Panc1 (cell line): Measurements from ENCODE around the gene CCDC14. TPM values are rescaled to one million over a fixed set of nuclear protein-coding genes. Genes with fewer than 3 reads are reported as not detected.

Experiments
- ATAC-seq: fragments of 200-7000 bp; cut with Tn5 transposase; 2 replicates; pipeline ENCODE4 v1.9.1; 2020; ENCODE audit warnings: mild to moderate bottlenecking, moderate library complexity
- BruUV-seq: library from RNA; stranded (reverse); fragments of 400-500 nt; replicated peaks from 2 replicates; lab custom pipeline; 2021; lab: Mats Ljungman, UMichigan
- CTCF ChIA-PET: fragments of 300-600 bp; sonication (Branson Sonifier 250); formaldehyde crosslinking; loops from one replicate; lab custom pipeline; 2022; ENCODE audit warnings: antibody characterized with exemption; lab: Charles Lee
- POLR2A ChIA-PET: fragments of 300-600 bp; sonication (Branson Sonifier 250); formaldehyde crosslinking; loops from one replicate; lab custom pipeline; 2022; ENCODE audit warnings: antibody characterized with exemption; lab: Charles Lee
- DNase-seq: peaks from one replicate; pipeline ENCODE4 v3.0.0-alpha.2; 2010; ENCODE audit warnings: low read depth, low spot score
- H3K27ac ChIP-seq: 2 replicates; pipeline ENCODE4 v1.5.1; 2011; ENCODE audit warnings: mild to moderate bottlenecking, low read length, inconsistent platforms
- H3K27me3 ChIP-seq: fragments of 200-500 bp; sonication (Bioruptor generic); 2 replicates; pipeline ENCODE4 v1.6.0; 2014; ENCODE audit warnings: low read length, inconsistent platforms; ENCODE audit not compliant: control insufficient read depth, insufficient read depth
- H3K36me3 ChIP-seq: fragments of 200-500 bp; sonication (Bioruptor generic); 2 replicates; pipeline ENCODE4 v1.5.1; 2014; ENCODE audit warnings: inconsistent platforms, mild to moderate bottlenecking, low read length, moderate library complexity; ENCODE audit not compliant: control insufficient read depth, insufficient read depth
- H3K4me1 ChIP-seq: 2 replicates; pipeline ENCODE4 v1.5.1; 2011; ENCODE audit warnings: inconsistent platforms, mild to moderate bottlenecking, low read length, moderate library complexity; ENCODE audit not compliant: control insufficient read depth, insufficient read depth
- H3K4me3 ChIP-seq, 2 experiments: 2 replicates each; pipeline ENCODE4 v1.5.1; 2011 to 2012; ENCODE audit warnings: low read depth in 2 of 2, low read length in 2 of 2, mild to moderate bottlenecking in 2 of 2, inconsistent platforms in 1 of 2, moderate library complexity in 1 of 2
- H3K9me3 ChIP-seq: fragments of 200-500 bp; sonication (Bioruptor generic); 2 replicates; pipeline ENCODE4 v1.5.1; 2014; ENCODE audit warnings: low read depth, mild to moderate bottlenecking, inconsistent platforms, low read length, moderate library complexity; ENCODE audit not compliant: control insufficient read depth, insufficient read depth
- POLR2AphosphoS5 ChIP-seq: IDR thresholded peaks from 2 replicates; pipeline ENCODE4 v1.6.1; 2012; ENCODE audit warnings: mild to moderate bottlenecking, low read depth, low read length, moderate library complexity
- REST ChIP-seq, 2 experiments: IDR thresholded peaks; 2 replicates each; pipeline ENCODE4 v1.6.1; 2011 to 2012; ENCODE audit warnings: low read depth in 2 of 2, control low read depth in 1 of 2, low read length in 1 of 2, mild to moderate bottlenecking in 1 of 2, moderate library complexity in 1 of 2; ENCODE audit not compliant: insufficient read depth in 1 of 2
- SIN3A ChIP-seq: IDR thresholded peaks from 2 replicates; pipeline ENCODE4 v1.6.1; 2012; ENCODE audit warnings: low read depth, mild to moderate bottlenecking, low read length, moderate library complexity, borderline replicate concordance; ENCODE audit not compliant: insufficient read depth
- TCF7L2 ChIP-seq: IDR thresholded peaks from 2 replicates; pipeline ENCODE4 v1.6.1; 2011; ENCODE audit warnings: mild to moderate bottlenecking, low read depth, low read length, inconsistent platforms
- in situ Hi-C: cut with HindIII; loops from 2 replicates; pipeline ENCODE4 v1.10.0; 2016; ENCODE audit warnings: low sequenced_read_pairs, low pct_unique_long_range_greater_than_20kb
- intact Hi-C: fragments of 100-400 bp; cut with micrococcal nuclease; formaldehyde crosslinking; loops from one replicate; pipeline ENCODE4 v1.10.0; 2022; ENCODE audit not compliant: unreplicated experiment
- total RNA-seq: library from RNA; stranded (reverse); gene quantifications from one replicate; pipeline ENCODE4 v1.2.1, GENCODE V29; 2021; ENCODE audit not compliant: unreplicated experiment
- TF ChIP-seq, protein P1 (sequence below): fragments of 450-650 bp; IDR thresholded peaks from 2 replicates; pipeline ENCODE4 v1.5.1; 2017; ENCODE audit warnings: mild to moderate bottlenecking

The CCDC14 gene
- total RNA-seq, 1 experiment from 2014 or later: 57.7 TPM

DNA sequence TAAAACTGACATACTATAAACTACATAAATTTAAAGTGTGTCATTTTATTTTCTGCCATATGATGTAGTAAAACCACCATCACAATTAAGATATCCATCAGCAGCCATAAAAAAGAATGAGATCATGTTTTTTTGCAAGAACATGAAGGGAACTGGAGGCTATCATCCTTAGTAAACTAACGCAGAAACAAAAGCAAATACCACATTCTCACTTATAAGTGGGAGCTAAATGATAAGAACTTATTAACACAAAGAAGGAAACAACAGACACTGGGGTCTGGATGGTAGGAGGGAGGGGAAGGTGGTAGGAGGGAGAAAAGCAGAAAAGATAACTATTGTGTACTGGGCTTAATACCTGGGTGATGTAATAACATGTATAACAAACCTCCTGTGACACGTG lies 24.6 kb downstream of the CCDC14 start:
- DNase-seq (no peak), ATAC-seq (no peak)
- Histone ChIP-seq H3K4me3 (no peak overlapping the region), H3K27ac (no peak overlapping the region), H3K4me1 (no peaks in the 10 kb centered on the region), H3K9me3 (no peaks in the 10 kb centered on the region), H3K36me3 (peaks cover 24% of the 10 kb centered on the region), H3K27me3 (no peaks in the 10 kb centered on the region)
- CTCF ChIA-PET: no interaction called here
- no TSS peak for BruUV-seq
- POLR2A ChIA-PET: interaction anchor here (0.6 kb wide), 1 partner anchor 25 kb away, joined by 3 read pairs; no protein-coding TSS in a partner anchor
- intact Hi-C loops (no loop called here), in situ Hi-C loops (no loop called here)
- no peak for TF ChIP-seq REST (IDR thresholded peaks at IDR 0.05; ENCODE audit: insufficient read depth in 1 of 2, low read depth in 2 of 2, low read length in 1 of 2)

GRCh38 chr3:123935830-123936229 lies 25.2 kb downstream of the CCDC14 start:
- H3K27ac ChIP-seq: no peak overlapping the region
- in situ Hi-C loops: no loop called here
- ChIA-PET POLR2A (no interaction called here), CTCF (no interaction called here)
- H3K36me3 ChIP-seq: peaks cover 28% of the 10 kb centered on the region
- TF ChIP-seq, protein P1, sequence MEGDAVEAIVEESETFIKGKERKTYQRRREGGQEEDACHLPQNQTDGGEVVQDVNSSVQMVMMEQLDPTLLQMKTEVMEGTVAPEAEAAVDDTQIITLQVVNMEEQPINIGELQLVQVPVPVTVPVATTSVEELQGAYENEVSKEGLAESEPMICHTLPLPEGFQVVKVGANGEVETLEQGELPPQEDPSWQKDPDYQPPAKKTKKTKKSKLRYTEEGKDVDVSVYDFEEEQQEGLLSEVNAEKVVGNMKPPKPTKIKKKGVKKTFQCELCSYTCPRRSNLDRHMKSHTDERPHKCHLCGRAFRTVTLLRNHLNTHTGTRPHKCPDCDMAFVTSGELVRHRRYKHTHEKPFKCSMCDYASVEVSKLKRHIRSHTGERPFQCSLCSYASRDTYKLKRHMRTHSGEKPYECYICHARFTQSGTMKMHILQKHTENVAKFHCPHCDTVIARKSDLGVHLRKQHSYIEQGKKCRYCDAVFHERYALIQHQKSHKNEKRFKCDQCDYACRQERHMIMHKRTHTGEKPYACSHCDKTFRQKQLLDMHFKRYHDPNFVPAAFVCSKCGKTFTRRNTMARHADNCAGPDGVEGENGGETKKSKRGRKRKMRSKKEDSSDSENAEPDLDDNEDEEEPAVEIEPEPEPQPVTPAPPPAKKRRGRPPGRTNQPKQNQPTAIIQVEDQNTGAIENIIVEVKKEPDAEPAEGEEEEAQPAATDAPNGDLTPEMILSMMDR: no peak
- no peak for TF ChIP-seq TCF7L2
- TF ChIP-seq REST (IDR thresholded peaks at IDR 0.05; ENCODE audit: insufficient read depth in 1 of 2, low read depth in 2 of 2, low read length in 1 of 2): no peak
- no peak for TF ChIP-seq POLR2AphosphoS5
- TF ChIP-seq SIN3A: no peak
- H3K27me3 ChIP-seq: no peaks in the 10 kb centered on the region
- ATAC-seq (no peak), DNase-seq (no peak)
- H3K9me3 ChIP-seq: no peaks in the 10 kb centered on the region
- intact Hi-C loops: no loop called here
- no peak overlapping the region for H3K4me3 ChIP-seq
- no peaks in the 10 kb centered on the region for H3K4me1 ChIP-seq
- no TSS peak for BruUV-seq
